GM19395 (cell line): Measurements from ENCODE around the gene NAALADL2.
A peak's percentile ranks its signal among the peaks of the same experiment; 100 is the strongest.
"Not testable (repeated sequence)": the region's sequence is repeated elsewhere in the genome, so short reads cannot be mapped to it uniquely, and the experiment has no call there.

Experiments used
- ATAC-seq: cut with Tn5 transposase; IDR thresholded peaks from one replicate; pipeline ENCODE4 v1.9.1; 2021; ENCODE audit warnings: mild to moderate bottlenecking, moderate library complexity; ENCODE audit not compliant: unreplicated experiment

The NAALADL2 gene

GRCh38 chr3:175248832-175249231 is 389.7 kb downstream of the NAALADL2 start:
- no peak for ATAC-seq

- no peak for ATAC-seq
Measured at GRCh38 chr3:175255698-175256097, 396.6 kb downstream of the NAALADL2 start.

GRCh38 chr3:175257123-175257522 is 398.0 kb downstream of the NAALADL2 start:
- no peak for ATAC-seq

GRCh38 chr3:175258763-175259162 is 399.6 kb downstream of the NAALADL2 start:
- no peak for ATAC-seq

- ATAC-seq = no peak
Measured at GRCh38 chr3:175260145-175260794, 401.1 kb downstream of the NAALADL2 start.

GRCh38 chr3:175266478-175266877 is 407.3 kb downstream of the NAALADL2 start:
- no peak for ATAC-seq

- no peak for ATAC-seq
Measured at GRCh38 chr3:175267121-175267531, 408.0 kb downstream of the NAALADL2 start.

- no peak for ATAC-seq
Measured at GRCh38 chr3:175267561-175267960, 408.4 kb downstream of the NAALADL2 start.

GRCh38 chr3:175269394-175269793 is 410.3 kb downstream of the NAALADL2 start:
- no peak for ATAC-seq

- no peak for ATAC-seq
Measured at GRCh38 chr3:175270198-175270837, 411.2 kb downstream of the NAALADL2 start.

- no peak for ATAC-seq
Measured at GRCh38 chr3:175270866-175271265, 411.7 kb downstream of the NAALADL2 start.

GRCh38 chr3:175271465-175271864 is 412.3 kb downstream of the NAALADL2 start:
- ATAC-seq = not testable (repeated sequence)

- ATAC-seq = no peak
Measured at GRCh38 chr3:175272392-175272791, 413.3 kb downstream of the NAALADL2 start.

GRCh38 chr3:175273573-175273972 is 414.4 kb downstream of the NAALADL2 start:
- no peak for ATAC-seq

- ATAC-seq = peak; percentile 65
Measured at GRCh38 chr3:175274056-175274455, 414.9 kb downstream of the NAALADL2 start.

- peak; percentile 41 for ATAC-seq
Measured at GRCh38 chr3:175274474-175275218, 415.5 kb downstream of the NAALADL2 start.

GRCh38 chr3:175278680-175279079 is 419.5 kb downstream of the NAALADL2 start:
- no peak for ATAC-seq

- ATAC-seq = no peak
Measured at GRCh38 chr3:175279457-175279856, 420.3 kb downstream of the NAALADL2 start.

- ATAC-seq = no peak
Measured at GRCh38 chr3:175279911-175280310, 420.8 kb downstream of the NAALADL2 start.

GRCh38 chr3:175287361-175287963 is 428.3 kb downstream of the NAALADL2 start:
- peak; percentile 89 for ATAC-seq

- no peak for ATAC-seq
Measured at GRCh38 chr3:175288621-175289020, 429.5 kb downstream of the NAALADL2 start.
